Measurements from ENCODE around the gene ACBD7. TPM values are rescaled to one million over a fixed set of nuclear protein-coding genes. Genes with fewer than 3 reads are reported as not detected.

Gene ACBD7
- total and polyA plus RNA-seq, 9 of the 15 experiments (the other 6 are each of a cell fraction or from before 2014, with no cell fraction given), result 0.21 to 3.2 (median 0.84) TPM

DNA sequence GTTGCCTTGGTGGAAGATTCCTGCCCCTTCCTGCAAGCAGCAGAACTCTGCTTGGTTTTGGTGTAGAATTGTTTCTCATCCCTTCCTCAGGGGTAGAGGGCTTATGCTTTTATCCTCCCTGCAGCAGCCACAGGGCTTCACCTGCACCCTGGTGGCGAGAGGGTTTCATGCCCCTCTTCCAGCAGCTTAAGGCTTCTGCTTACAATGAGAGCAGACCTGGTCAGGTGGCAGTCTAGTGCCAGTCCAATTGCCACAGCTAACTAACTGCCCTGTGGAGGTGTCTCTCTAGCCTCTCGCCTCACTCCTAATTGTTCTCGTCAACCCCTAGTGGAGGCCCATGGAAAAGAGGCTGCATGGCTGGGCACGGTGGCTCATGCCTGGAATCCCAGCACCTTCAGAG, 19.3 kb downstream of the ACBD7 start:
- Histone ChIP-seq H3K79me2 (ENCODE audit: control insufficient read depth, insufficient read depth, low read length) (no peaks in the 10 kb centered on the region), H3K9me3 (replicated peaks; ENCODE audit: control insufficient read depth, insufficient read depth, low read depth, low read length) (peaks cover 6% of the 10 kb centered on the region; the same call in 1 of the 2 replicates), H2AFZ (ENCODE audit: low read depth, low read length) (no peak overlapping the region), H3K9ac (ENCODE audit: insufficient read depth in 1 of 2, low read depth in 2 of 2, low read length in 2 of 2) (no peak overlapping the region), H3K9me1 (ENCODE audit: control insufficient read depth, insufficient read depth, low read length) (no peaks in the 10 kb centered on the region), H3K4me2 (ENCODE audit: insufficient read depth, low read length) (no peak overlapping the region), H3K27me3 (ENCODE audit: control insufficient read depth in 2 of 2, insufficient read depth in 2 of 2, low read length in 2 of 2) (peaks cover 3 to 7% of the 10 kb centered on the region in 2 experiments; a peak in 1 of 5 replicates), H3K4me1 (replicated peaks in 1 of 2; ENCODE audit: control insufficient read depth in 2 of 2, insufficient read depth in 2 of 2, low read length in 2 of 2) (no peaks in the 10 kb centered on the region), H3K27ac (ENCODE audit: extremely low read depth, low read depth, low read length) (no peak overlapping the region), H3K36me3 (ENCODE audit: control insufficient read depth, insufficient read depth, low read length) (no peaks in the 10 kb centered on the region), H3K4me3 (no peak overlapping the region), H4K20me1 (replicated peaks; ENCODE audit: control insufficient read depth, insufficient read depth, low read length) (no peaks in the 10 kb centered on the region)
- ATAC-seq (no peak), DNase-seq (ENCODE audit: extremely low read depth in 1 of 4, low spot score in 3 of 4) (no peak), FAIRE-seq (no peak)
- WGBS (ENCODE audit: insufficient coverage, low coverage, missing lambda C conversion rate), result 2% methylated on average over 4 of the region's 4 CpGs
- in situ Hi-C loops (cut with MboI), result no loop called here
- no TSS peak for BruUV-seq (replicated peaks)
- TF ChIP-seq ZBED1 (IDR thresholded peaks at IDR 0.05), result no peak
- no peak for TF ChIP-seq U2AF1 (optimal IDR thresholded peaks at IDR 0.05; ENCODE audit: low read depth, low read length)
- no peak for TF ChIP-seq CHD4 (IDR thresholded peaks at IDR 0.05; ENCODE audit: insufficient read depth, insufficient replicate concordance, low read depth, low read length, poor library complexity, severe bottlenecking)
- no peak for TF ChIP-seq ARID1B (IDR thresholded peaks at IDR 0.05)
- ChIA-PET POLR2A (interaction anchor here (0.6 kb wide), 1 partner anchor 520 kb away, joined by 3 read pairs; no protein-coding TSS in a partner anchor), CTCF (ENCODE audit: low intra/inter-chr PET ratio) (no interaction called here)
- intact Hi-C loops (cut with micrococcal nuclease), result no loop called here

DNA sequence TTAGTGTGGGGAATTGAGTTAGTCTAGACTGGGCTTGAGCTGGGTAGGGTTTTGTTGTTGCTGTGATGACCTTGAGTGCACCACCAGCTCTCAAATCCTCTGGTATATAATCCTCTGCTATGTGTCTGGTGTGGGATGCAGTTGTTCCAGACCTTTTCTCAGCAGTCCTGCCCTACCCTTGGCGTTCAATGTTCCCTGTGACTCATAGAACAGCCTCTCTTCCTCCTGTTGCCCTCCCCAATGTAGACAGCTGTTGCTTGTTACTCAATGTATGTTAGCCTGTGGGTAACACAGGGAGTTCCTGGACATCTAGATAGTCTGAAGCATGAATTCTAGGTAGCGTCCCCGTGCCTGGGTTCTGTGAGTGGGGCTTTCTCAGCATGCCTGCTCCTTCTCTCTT, 19.8 kb downstream of the ACBD7 start:
- Histone ChIP-seq H3K4me3 (no peak overlapping the region), H3K9ac (ENCODE audit: insufficient read depth in 1 of 2, low read depth in 2 of 2, low read length in 2 of 2) (no peak overlapping the region), H2AFZ (ENCODE audit: low read depth, low read length) (no peak overlapping the region), H3K79me2 (ENCODE audit: control insufficient read depth, insufficient read depth, low read length) (no peaks in the 10 kb centered on the region), H3K27ac (ENCODE audit: extremely low read depth, low read depth, low read length) (no peak overlapping the region), H4K20me1 (replicated peaks; ENCODE audit: control insufficient read depth, insufficient read depth, low read length) (no peaks in the 10 kb centered on the region), H3K9me1 (ENCODE audit: control insufficient read depth, insufficient read depth, low read length) (no peaks in the 10 kb centered on the region), H3K36me3 (ENCODE audit: control insufficient read depth, insufficient read depth, low read length) (no peaks in the 10 kb centered on the region), H3K4me1 (replicated peaks in 1 of 2; ENCODE audit: control insufficient read depth in 2 of 2, insufficient read depth in 2 of 2, low read length in 2 of 2) (no peaks in the 10 kb centered on the region), H3K27me3 (ENCODE audit: control insufficient read depth in 2 of 2, insufficient read depth in 2 of 2, low read length in 2 of 2) (peaks cover 3 to 7% of the 10 kb centered on the region in 2 experiments; a peak in 1 of 5 replicates), H3K4me2 (ENCODE audit: insufficient read depth, low read length) (no peak overlapping the region), H3K9me3 (replicated peaks; ENCODE audit: control insufficient read depth, insufficient read depth, low read depth, low read length) (peaks cover 5% of the 10 kb centered on the region; the same call in 1 of the 2 replicates)
- DNase-seq (ENCODE audit: extremely low read depth in 1 of 4, low spot score in 3 of 4) (no peak), ATAC-seq (no peak), FAIRE-seq (no peak)
- intact Hi-C loops (cut with micrococcal nuclease) (no loop called here), in situ Hi-C loops (cut with MboI) (no loop called here)
- 3% methylated on average over 3 of the region's 3 CpGs for WGBS (ENCODE audit: insufficient coverage, low coverage, missing lambda C conversion rate)
- CTCF ChIA-PET (ENCODE audit: low intra/inter-chr PET ratio), result no interaction called here
- POLR2A ChIA-PET, result no interaction called here
- BruUV-seq (replicated peaks), result no TSS peak
- TF ChIP-seq ZNF551 (CRISPR knock-in tag; IDR thresholded peaks at IDR 0.05), result no peak
- no peak for TF ChIP-seq EGR1 (conservative IDR thresholded peaks at IDR 0.05)
- TF ChIP-seq, protein P1, sequence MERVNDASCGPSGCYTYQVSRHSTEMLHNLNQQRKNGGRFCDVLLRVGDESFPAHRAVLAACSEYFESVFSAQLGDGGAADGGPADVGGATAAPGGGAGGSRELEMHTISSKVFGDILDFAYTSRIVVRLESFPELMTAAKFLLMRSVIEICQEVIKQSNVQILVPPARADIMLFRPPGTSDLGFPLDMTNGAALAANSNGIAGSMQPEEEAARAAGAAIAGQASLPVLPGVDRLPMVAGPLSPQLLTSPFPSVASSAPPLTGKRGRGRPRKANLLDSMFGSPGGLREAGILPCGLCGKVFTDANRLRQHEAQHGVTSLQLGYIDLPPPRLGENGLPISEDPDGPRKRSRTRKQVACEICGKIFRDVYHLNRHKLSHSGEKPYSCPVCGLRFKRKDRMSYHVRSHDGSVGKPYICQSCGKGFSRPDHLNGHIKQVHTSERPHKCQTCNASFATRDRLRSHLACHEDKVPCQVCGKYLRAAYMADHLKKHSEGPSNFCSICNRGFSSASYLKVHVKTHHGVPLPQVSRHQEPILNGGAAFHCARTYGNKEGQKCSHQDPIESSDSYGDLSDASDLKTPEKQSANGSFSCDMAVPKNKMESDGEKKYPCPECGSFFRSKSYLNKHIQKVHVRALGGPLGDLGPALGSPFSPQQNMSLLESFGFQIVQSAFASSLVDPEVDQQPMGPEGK (CRISPR knock-in tag; IDR thresholded peaks at IDR 0.05; ENCODE audit: borderline replicate concordance), result no peak
